Gastrocnemius medialis (tissue), 4 donors: ENCODE results near the gene PDZRN4. TPM values are rescaled to one million over a fixed set of nuclear protein-coding genes. Genes with fewer than 3 reads are reported as not detected.

Experiments used
- ATAC-seq, 2 donors: fragments of 150-250 bp; one replicate each; pipeline ENCODE4 v1.9.1; 2016
- DNase-seq, 2 donors: peaks; one replicate each; pipeline ENCODE4 v3.0.0-alpha.2; 2019
- H3K27ac ChIP-seq, 4 donors: fragments of 200-600 bp; sonication (generic); 1 replicate in 1 of 4; 2 replicates in 3 of 4; pipeline ENCODE4 v1.5.1; 2016 to 2018; ENCODE audit warnings: mild to moderate bottlenecking in 2 of 4, moderate library complexity in 1 of 4
- H3K27me3 ChIP-seq, 3 donors: fragments of 200-600 bp; sonication (generic) in 2 of 3; 1 replicate in 1 of 3; 2 replicates in 2 of 3; pipeline versions ENCODE4 v1.5.1 to v1.6.0; 2016 to 2019; ENCODE audit warnings: mild to moderate bottlenecking in 1 of 3, moderate library complexity in 1 of 3
- H3K36me3 ChIP-seq, 2 donors: fragments of 200-600 bp; sonication (generic) in 1 of 2; one replicate each; pipeline ENCODE4 v1.5.1; 2017 to 2018
- H3K4me1 ChIP-seq, 2 donors: fragments of 200-600 bp; sonication (generic) in 1 of 2; one replicate each; pipeline ENCODE4 v1.5.1; 2016 to 2017; ENCODE audit warnings: mild to moderate bottlenecking in 2 of 2
- H3K4me3 ChIP-seq, 4 donors: fragments of 200-600 bp; sonication (generic) in 3 of 4; 1 replicate in 1 of 4; 2 replicates in 3 of 4; pipeline ENCODE4 v1.5.1; 2016 to 2019; ENCODE audit warnings: mild to moderate bottlenecking in 2 of 4
- H3K9me3 ChIP-seq, 3 donors: fragments of 200-600 bp; sonication (generic) in 2 of 3; 1 replicate in 1 of 3; 2 replicates in 2 of 3; pipeline ENCODE4 v1.5.1; 2016 to 2019
- POLR2A ChIP-seq, 2 donors: fragments of 450-650 bp; IDR thresholded peaks; one replicate each; pipeline ENCODE4 v1.6.1; 2017; ENCODE audit warnings: antibody characterized with exemption in 2 of 2, mild to moderate bottlenecking in 2 of 2, moderate library complexity in 2 of 2
- in situ Hi-C, 4 donors: fragments of 200-750 bp; cut with MboI; loops; one replicate each; pipeline versions ENCODE4 v1.15.0 to v1.8.0; 2017; ENCODE audit warnings: low sequenced_read_pairs in 4 of 4
- intact Hi-C: fragments of 100-400 bp; cut with DNase I; formaldehyde crosslinking; loops from one replicate; pipeline ENCODE4 v1.15.1; 2023; ENCODE audit warnings: low total_unique reads
- total RNA-seq, 4 donors: library from RNA; depleted of rRNA; stranded (reverse); fragments of >200 nt; gene quantifications; one replicate each; pipeline versions ENCODE4 v1.1.0 to v1.2.3, GENCODE V29; 2016
- TF ChIP-seq, protein P1 (sequence below), 5 experiments: fragments of 450-650 bp in 3 of 5; fragments of 200-600 bp in 2 of 5; sonication (generic) in 2 of 5; IDR thresholded peaks in 4 of 5; conservative IDR thresholded peaks in 1 of 5; 1 replicate in 4 of 5; 2 replicates in 1 of 5; pipeline ENCODE4 v1.5.1; 2016 to 2019; ENCODE audit warnings: antibody characterized with exemption in 5 of 5, mild to moderate bottlenecking in 3 of 5, moderate library complexity in 3 of 5

The PDZRN4 gene
- total RNA-seq, 4 donors from 2014 or later, result 0.17 to 1.7 (median 0.64) TPM

GRCh38 chr12:41557344-41557743 lies 369.2 kb downstream of the PDZRN4 start:
- no peak for ATAC-seq
- no peak for DNase-seq
- Histone ChIP-seq H3K4me3 (no peak overlapping the region), H3K4me1 (no peaks in the 10 kb centered on the region), H3K36me3 (no peaks in the 10 kb centered on the region), H3K27ac (no peak overlapping the region), H3K27me3 (no peaks in the 10 kb centered on the region), H3K9me3 (no peaks in the 10 kb centered on the region)
- intact Hi-C loops, result no loop called here
- in situ Hi-C loops, result no loop called here
- TF ChIP-seq POLR2A (IDR thresholded peaks at IDR 0.05), result no peak

- Histone ChIP-seq H3K36me3 (no peaks in the 10 kb centered on the region), H3K4me3 (no peak overlapping the region), H3K27me3 (no peaks in the 10 kb centered on the region), H3K9me3 (no peaks in the 10 kb centered on the region), H3K27ac (no peak overlapping the region), H3K4me1 (no peaks in the 10 kb centered on the region)
- no peak for ATAC-seq
- TF ChIP-seq, protein P1, sequence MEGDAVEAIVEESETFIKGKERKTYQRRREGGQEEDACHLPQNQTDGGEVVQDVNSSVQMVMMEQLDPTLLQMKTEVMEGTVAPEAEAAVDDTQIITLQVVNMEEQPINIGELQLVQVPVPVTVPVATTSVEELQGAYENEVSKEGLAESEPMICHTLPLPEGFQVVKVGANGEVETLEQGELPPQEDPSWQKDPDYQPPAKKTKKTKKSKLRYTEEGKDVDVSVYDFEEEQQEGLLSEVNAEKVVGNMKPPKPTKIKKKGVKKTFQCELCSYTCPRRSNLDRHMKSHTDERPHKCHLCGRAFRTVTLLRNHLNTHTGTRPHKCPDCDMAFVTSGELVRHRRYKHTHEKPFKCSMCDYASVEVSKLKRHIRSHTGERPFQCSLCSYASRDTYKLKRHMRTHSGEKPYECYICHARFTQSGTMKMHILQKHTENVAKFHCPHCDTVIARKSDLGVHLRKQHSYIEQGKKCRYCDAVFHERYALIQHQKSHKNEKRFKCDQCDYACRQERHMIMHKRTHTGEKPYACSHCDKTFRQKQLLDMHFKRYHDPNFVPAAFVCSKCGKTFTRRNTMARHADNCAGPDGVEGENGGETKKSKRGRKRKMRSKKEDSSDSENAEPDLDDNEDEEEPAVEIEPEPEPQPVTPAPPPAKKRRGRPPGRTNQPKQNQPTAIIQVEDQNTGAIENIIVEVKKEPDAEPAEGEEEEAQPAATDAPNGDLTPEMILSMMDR (IDR thresholded peaks at IDR 0.05 in 4 of 5, conservative IDR thresholded peaks at IDR 0.05 in 1 of 5), result no peak
- no peak for DNase-seq
- intact Hi-C loops, result no loop called here
- in situ Hi-C loops, result no loop called here
These were observed 370.6 kb downstream of the PDZRN4 start for GRCh38 chr12:41558671-41559070.

GRCh38 chr12:41563051-41563450 lies 374.9 kb downstream of the PDZRN4 start:
- ATAC-seq (no peak), DNase-seq (no peak)
- Histone ChIP-seq H3K9me3 (no peaks in the 10 kb centered on the region), H3K27me3 (no peaks in the 10 kb centered on the region), H3K27ac (no peak overlapping the region), H3K4me1 (no peaks in the 10 kb centered on the region), H3K4me3 (no peak overlapping the region), H3K36me3 (no peaks in the 10 kb centered on the region)
- TF ChIP-seq, protein P1 (IDR thresholded peaks at IDR 0.05 in 4 of 5, conservative IDR thresholded peaks at IDR 0.05 in 1 of 5), result no peak
- TF ChIP-seq POLR2A (IDR thresholded peaks at IDR 0.05), result no peak
- in situ Hi-C loops, result no loop called here
- intact Hi-C loops, result no loop called here

DNA sequence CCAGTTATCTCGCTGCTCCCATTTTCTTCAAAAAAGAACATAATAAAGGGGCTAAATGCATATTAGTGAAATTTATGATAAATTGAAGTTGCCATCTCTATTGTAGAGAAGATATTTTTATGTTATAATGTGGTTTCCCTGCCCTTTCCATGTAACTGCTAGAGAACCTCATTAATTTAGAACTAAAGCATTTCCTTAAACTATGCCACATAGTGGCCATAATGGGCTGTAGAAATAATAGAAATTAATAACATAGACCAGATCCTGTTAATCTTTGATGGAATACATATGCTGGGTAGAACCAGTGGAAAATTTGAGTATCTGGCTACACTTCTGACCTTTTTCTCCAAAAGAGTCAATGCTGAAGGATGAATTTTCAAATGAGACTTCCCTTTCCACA lies 376.7 kb downstream of the PDZRN4 start:
- in situ Hi-C loops, result no loop called here
- TF ChIP-seq, protein P1 (IDR thresholded peaks at IDR 0.05 in 4 of 5, conservative IDR thresholded peaks at IDR 0.05 in 1 of 5), result no peak
- no peak for TF ChIP-seq POLR2A (IDR thresholded peaks at IDR 0.05)
- no peak for ATAC-seq

DNA sequence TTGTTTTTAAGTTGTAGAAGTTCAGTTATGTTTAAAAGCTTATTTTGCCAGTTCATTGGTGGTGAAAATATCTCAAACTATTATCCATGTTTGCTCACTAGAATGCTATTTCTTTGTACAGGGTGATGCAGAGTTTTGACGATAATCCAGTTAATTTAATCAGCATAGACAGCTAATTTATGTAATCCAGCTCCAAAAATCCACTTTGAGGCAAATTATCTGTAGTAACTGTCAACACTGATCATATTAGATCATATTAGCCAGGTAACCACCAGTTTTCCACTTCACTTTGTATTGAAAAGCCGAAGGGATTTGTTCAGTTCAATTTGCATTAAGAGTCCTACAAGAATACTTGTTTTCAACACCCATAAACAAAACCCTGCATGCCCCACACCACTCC lies 378.6 kb downstream of the PDZRN4 start:
- intact Hi-C loops, result no loop called here
- Histone ChIP-seq H3K4me1 (no peaks in the 10 kb centered on the region), H3K27me3 (no peaks in the 10 kb centered on the region), H3K36me3 (no peaks in the 10 kb centered on the region), H3K4me3 (no peak overlapping the region), H3K9me3 (no peaks in the 10 kb centered on the region), H3K27ac (no peak overlapping the region)
- ATAC-seq (no peak), DNase-seq (no peak)
- TF ChIP-seq, protein P1 (IDR thresholded peaks at IDR 0.05 in 4 of 5, conservative IDR thresholded peaks at IDR 0.05 in 1 of 5), result no peak
- TF ChIP-seq POLR2A (IDR thresholded peaks at IDR 0.05), result no peak
- in situ Hi-C loops, result no loop called here

More for the DNA sequence above, 376.7 kb downstream of the PDZRN4 start:
- Histone ChIP-seq H3K27me3 (no peaks in the 10 kb centered on the region), H3K36me3 (no peaks in the 10 kb centered on the region), H3K4me1 (no peaks in the 10 kb centered on the region), H3K9me3 (no peaks in the 10 kb centered on the region), H3K27ac (no peak overlapping the region), H3K4me3 (no peak overlapping the region)
- intact Hi-C loops, result no loop called here
- DNase-seq, result no peak
